Mononuclear cell (primary cell): Measurements from ENCODE around the gene TSHZ2. TPM values are rescaled to one million over a fixed set of nuclear protein-coding genes. Genes with fewer than 3 reads are reported as not detected.
"Not testable (repeated sequence)": the region's sequence is repeated elsewhere in the genome, so short reads cannot be mapped to it uniquely, and the experiment has no call there.

Experiments used
- H3K27me3 ChIP-seq: 2 replicates; pipeline ENCODE4 v1.6.0; 2011; ENCODE audit warnings: low read length, control low read depth; ENCODE audit not compliant: insufficient read depth
- H3K4me1 ChIP-seq: 2 replicates; pipeline ENCODE4 v1.5.1; 2011; ENCODE audit warnings: mild to moderate bottlenecking, low read length, control low read depth; ENCODE audit not compliant: insufficient read depth
- H3K4me3 ChIP-seq: 2 replicates; pipeline ENCODE4 v1.5.1; 2011; ENCODE audit warnings: mild to moderate bottlenecking, low read length, moderate library complexity
- H3K9me3 ChIP-seq: 2 replicates; pipeline ENCODE4 v1.5.1; 2011; ENCODE audit warnings: low read depth, mild to moderate bottlenecking, control low read depth, low read length
- total RNA-seq: library from RNA; depleted of rRNA; stranded (reverse); fragments of >200 nt; gene quantifications from one replicate; pipeline ENCODE4 v1.2.3, GENCODE V29; 2012

Gene TSHZ2
- total RNA-seq, 1 donor, result 21.3 TPM

DNA sequence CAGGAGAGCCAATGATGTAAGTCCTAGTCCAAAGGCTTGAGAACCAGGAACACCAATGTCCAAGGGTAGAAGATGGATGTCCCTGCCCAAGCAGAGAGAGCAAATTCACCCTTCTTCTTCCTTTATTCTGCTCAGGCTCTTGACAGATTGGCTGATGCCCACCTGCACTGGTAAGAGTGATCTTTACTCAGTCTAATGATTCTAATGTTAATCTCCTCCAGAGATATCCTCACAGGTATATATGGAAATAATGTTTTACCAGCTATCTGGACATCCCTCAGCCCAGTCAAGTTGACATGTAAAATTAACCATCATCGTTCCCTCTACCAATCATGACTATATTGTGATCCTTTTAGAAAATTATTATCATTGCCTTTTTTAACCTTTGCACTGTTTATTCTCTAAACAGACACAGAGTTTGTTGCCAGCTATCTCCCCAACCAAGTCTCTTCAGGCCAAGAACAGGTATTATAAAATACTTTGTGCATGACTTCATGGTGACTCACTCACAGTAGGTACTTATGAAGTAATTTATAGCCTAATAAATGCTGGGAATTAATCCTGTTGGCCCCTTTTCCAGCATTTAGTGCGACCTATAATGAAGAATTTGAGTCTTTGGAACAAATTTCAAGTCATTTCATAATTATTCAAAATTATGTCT lies 26.2 kb upstream of the TSHZ2 start:
- H3K9me3 ChIP-seq, result no peaks in the 10 kb centered on the region
- no peaks in the 10 kb centered on the region for H3K4me1 ChIP-seq
- no peaks in the 10 kb centered on the region for H3K27me3 ChIP-seq
- H3K4me3 ChIP-seq, result no peak overlapping the region

DNA sequence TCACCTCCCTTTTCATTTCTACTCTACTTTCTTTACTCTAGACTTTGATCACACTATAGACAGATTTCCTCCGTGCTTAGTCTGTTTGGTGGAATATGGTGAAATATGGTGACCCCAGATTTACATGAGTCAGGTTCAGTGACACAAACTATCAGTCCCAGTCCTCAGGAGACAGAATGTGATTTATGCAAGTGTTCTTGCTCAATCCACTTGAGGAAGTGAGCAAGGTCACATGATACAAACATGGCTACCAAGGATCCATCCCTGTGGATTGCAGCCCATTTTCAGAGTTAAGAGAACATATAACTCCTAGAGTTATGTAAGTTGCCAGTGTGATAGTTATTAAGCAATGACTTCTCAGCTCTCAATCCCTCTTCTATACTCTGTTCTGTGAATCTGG lies 23.7 kb upstream of the TSHZ2 start:
- no peaks in the 10 kb centered on the region for H3K4me1 ChIP-seq
- H3K27me3 ChIP-seq, result no peaks in the 10 kb centered on the region
- no peak overlapping the region for H3K4me3 ChIP-seq
- no peaks in the 10 kb centered on the region for H3K9me3 ChIP-seq

DNA sequence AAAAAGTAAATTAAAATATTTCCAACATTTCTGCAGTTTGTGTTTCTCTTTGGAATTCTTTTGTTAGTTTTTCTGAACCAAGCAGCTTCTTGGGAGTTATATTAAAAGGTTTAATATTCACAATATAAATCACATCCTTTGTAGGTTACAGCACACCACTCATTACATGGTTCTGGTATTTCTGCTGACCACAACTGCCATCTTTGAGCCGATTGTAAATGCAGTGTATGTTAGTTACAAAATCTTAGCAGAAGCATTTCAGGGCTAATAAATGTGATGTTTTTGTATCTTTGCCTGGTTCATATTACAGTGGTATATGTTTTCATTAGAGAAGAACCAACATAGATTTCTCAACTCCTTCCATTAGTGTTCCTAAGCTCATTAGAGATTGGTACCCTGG lies 19.1 kb upstream of the TSHZ2 start:
- no peak overlapping the region for H3K4me3 ChIP-seq
- no peaks in the 10 kb centered on the region for H3K4me1 ChIP-seq
- H3K27me3 ChIP-seq, result no peaks in the 10 kb centered on the region
- no peaks in the 10 kb centered on the region for H3K9me3 ChIP-seq

DNA sequence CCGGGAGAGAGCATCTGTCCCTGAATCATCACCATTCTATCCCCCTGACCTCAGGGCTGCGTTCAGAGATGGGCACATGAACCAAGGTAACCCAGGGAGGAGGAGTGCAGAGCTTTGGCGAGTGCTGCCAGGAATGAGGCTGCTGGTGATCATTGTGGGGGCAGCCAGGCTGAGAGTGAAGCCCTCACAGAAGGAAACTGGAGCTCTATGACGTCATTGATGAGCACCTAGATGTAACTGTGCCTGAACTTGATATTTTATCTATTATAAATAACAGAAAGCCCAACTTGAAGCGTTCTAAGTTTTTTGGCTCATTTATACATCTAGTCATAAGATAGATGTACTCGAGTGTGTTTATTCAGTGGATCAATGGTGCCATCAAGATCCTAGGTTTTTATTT lies 17.3 kb upstream of the TSHZ2 start:
- Histone ChIP-seq H3K9me3 (no peaks in the 10 kb centered on the region), H3K4me3 (no peak overlapping the region), H3K27me3 (no peaks in the 10 kb centered on the region), H3K4me1 (no peaks in the 10 kb centered on the region)

DNA sequence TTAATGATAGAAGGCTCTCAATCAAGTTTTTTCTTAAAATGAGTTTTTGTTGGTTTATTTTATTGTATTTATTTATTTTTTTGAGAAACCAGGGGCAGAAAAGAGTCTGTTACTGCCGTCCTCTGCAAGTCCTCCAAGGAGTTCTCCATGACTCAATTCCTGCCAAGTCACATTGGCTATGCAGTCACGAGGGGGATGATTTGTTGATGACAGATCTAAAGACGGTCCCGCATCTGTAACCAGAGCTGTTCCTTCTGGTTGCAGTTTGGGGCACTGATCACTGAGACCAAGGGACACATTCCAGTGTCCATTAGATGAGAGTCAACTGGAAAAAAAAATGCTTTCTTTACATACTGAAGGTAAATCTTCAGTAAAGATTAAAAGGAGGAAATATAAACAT lies 13.9 kb upstream of the TSHZ2 start:
- H3K4me1 ChIP-seq, result no peaks in the 10 kb centered on the region
- H3K4me3 ChIP-seq, result no peak overlapping the region
- H3K9me3 ChIP-seq, result no peaks in the 10 kb centered on the region
- H3K27me3 ChIP-seq, result no peaks in the 10 kb centered on the region

DNA sequence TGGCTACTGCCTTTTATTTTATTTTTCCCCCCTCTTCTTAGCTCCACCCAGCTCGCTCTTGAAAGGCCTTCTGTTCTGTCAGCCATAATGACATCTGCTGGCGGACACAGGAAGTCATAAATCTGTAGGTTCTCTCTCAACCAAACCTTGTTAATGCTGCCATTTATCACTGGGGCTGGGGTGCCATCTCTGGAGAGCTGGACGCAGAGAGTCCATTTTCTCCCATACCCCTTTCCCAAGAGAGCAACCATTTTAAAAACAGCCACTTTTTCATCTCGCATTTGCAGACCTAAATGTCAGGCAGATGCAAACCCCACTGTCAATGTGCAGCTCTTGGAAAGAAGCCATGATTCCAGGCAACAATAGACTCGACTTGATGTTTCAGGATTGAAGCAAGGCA lies 13.0 kb upstream of the TSHZ2 start:
- Histone ChIP-seq H3K4me3 (no peak overlapping the region), H3K27me3 (no peaks in the 10 kb centered on the region), H3K9me3 (no peaks in the 10 kb centered on the region), H3K4me1 (no peaks in the 10 kb centered on the region)

DNA sequence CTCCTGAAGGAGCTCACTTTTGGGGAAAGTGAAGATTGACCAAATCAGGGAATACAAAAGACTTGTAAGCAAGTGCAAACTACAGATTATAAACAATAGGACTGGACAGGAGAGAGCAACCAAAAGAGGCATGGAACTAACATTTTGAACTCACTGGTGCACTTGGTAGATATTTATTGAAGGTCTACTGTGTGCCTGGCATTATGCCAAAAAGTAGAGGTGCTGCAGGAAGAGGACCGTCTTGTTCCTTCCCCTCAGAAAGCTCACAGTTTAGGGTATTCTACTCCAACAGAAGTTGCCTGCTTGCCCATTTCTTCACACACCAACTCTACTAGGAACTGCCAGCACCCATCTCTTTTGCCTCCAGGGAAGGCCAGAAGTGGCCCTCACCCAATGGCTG lies 10.0 kb upstream of the TSHZ2 start:
- Histone ChIP-seq H3K27me3 (no peaks in the 10 kb centered on the region), H3K9me3 (no peaks in the 10 kb centered on the region), H3K4me1 (no peaks in the 10 kb centered on the region), H3K4me3 (no peak overlapping the region)

DNA sequence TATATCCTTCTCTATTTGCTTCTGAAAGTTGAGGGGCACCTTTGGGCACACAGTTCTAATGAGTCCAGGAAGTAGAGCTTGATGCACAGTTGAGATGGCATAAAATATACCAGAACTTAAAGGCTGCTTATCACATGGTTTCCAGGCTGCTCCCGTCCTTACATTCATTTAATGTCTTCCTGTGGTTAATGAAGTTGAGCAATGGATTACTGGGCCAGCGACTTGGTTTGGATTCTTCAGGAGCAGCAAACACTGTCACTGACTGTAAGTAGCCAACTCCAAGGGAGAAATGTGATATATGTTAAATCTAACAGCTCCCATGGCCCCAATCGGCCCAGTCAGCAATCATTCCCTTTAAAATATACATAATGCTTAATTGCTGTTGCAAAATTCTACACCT lies 9.0 kb upstream of the TSHZ2 start:
- Histone ChIP-seq H3K9me3 (no peaks in the 10 kb centered on the region), H3K27me3 (no peaks in the 10 kb centered on the region), H3K4me3 (no peak overlapping the region), H3K4me1 (no peaks in the 10 kb centered on the region)

DNA sequence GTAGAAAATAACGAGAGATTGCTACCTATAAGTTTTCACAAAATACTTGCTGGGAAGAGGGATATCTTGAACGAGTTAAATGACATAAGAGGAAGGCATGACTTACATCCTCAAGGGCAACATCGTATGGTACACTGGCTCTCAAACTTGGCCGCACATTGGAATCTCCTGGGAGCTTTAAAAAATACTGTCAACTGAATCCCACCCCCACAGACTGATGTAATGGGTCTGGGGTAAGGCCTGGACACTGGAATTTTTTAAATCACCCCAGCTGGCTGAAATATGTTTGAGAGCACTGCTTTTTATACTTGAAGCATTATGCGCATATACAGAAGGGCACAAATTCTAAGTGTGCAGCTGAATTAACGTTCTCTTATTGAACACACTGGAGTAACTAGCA lies 8.0 kb upstream of the TSHZ2 start:
- Histone ChIP-seq H3K27me3 (no peaks in the 10 kb centered on the region), H3K4me3 (no peak overlapping the region), H3K9me3 (no peaks in the 10 kb centered on the region), H3K4me1 (no peaks in the 10 kb centered on the region)

DNA sequence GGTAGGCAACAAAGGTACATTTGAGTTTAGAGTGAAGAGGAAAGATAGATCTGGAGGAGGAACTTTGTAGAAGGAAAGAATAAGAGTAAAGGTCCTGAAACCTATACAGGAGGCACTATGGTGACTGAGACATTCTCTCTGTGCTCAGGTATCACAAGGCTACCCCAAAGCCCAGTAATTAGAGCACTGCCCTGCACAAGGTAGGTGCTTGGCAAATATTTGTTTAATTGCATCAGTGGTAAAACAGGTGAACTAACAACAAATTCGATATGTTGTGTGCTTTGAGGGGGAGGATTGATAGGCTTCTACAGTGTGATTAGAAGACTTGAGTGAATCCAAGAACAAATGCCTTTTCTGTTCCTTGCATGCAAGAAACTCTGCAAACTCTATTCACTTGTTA lies 6.8 kb upstream of the TSHZ2 start:
- H3K4me3 ChIP-seq, result no peak overlapping the region
- H3K27me3 ChIP-seq, result no peaks in the 10 kb centered on the region
- no peaks in the 10 kb centered on the region for H3K4me1 ChIP-seq
- no peaks in the 10 kb centered on the region for H3K9me3 ChIP-seq

DNA sequence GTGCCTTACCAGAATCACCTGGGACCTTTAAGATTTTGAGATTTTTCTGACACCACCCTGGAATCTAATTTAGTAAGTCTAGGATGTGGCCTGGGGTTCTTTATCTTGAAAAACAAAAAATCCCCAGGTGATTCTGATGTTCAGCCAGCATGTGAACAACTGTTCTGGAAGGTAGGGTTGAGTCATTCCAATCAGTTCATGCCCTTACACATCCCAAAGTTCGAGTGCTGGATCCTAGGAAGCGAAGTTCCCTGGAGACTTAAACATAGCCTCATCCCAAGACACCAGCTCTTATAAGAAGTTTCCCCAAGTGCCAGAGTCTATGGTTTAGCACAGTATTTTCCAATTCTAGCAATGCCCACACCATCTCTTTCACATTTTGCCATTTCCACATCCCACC lies 6.3 kb upstream of the TSHZ2 start:
- Histone ChIP-seq H3K4me1 (no peaks in the 10 kb centered on the region), H3K4me3 (no peak overlapping the region), H3K27me3 (no peaks in the 10 kb centered on the region), H3K9me3 (no peaks in the 10 kb centered on the region)

DNA sequence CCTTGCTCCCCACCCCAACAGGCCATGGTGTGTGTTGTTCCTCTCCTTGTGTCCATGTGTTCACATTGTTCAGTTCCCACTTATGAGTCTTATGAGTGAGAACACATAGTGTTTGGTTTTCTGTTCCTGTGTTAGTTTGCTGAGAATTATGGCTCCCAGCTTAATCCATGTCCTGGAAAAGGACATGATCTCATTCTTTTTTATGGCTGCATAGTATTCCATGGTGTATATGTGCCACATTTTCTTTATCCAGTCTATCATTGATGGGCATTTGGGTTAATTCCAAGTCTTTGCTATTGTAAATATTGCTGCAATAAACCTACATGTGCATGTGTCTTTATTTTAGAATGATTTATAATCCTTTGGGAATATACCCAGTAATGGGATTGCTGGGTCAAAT lies 5.6 kb upstream of the TSHZ2 start:
- not testable (repeated sequence) for H3K4me3 ChIP-seq, H3K9me3 ChIP-seq, H3K4me1 ChIP-seq, H3K27me3 ChIP-seq

DNA sequence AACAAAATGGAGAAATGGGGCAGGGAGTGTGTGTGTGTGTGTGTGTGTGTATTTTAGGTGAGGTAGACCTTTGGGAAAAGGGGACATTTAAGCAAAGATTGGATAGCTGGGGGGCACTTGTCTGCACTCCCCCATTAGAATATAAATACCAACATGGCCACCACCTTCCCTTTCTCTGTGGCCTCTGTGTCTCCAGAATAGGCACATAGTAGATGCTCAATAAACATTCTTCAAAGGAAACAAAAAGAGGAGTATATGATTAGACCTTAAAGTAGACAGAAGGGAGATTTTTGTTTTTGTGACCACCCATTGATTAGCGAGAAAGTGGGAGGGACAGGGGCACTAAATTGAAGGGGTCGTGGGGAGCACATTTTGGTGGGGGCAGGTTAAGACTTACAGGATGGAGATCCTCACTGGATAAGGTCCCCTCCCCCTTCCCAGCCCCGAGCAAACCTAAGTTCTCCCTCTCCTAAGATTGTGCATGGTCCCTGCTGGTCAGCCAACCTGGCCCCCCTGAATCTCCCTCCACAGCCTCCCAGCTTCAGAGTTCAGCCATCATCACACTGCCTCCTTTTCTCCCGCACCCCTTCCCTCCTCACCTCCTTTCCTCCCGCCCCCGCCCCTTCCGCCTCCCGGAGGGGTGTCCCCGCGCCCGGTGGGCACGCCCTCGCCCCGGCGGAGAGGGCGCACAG lies 514 bp upstream of the TSHZ2 start:
- no peak overlapping the region for H3K4me3 ChIP-seq
- H3K4me1 ChIP-seq, result no peaks in the 10 kb centered on the region
- H3K9me3 ChIP-seq, result no peaks in the 10 kb centered on the region
- H3K27me3 ChIP-seq, result peaks cover 28% of the 10 kb centered on the region

DNA sequence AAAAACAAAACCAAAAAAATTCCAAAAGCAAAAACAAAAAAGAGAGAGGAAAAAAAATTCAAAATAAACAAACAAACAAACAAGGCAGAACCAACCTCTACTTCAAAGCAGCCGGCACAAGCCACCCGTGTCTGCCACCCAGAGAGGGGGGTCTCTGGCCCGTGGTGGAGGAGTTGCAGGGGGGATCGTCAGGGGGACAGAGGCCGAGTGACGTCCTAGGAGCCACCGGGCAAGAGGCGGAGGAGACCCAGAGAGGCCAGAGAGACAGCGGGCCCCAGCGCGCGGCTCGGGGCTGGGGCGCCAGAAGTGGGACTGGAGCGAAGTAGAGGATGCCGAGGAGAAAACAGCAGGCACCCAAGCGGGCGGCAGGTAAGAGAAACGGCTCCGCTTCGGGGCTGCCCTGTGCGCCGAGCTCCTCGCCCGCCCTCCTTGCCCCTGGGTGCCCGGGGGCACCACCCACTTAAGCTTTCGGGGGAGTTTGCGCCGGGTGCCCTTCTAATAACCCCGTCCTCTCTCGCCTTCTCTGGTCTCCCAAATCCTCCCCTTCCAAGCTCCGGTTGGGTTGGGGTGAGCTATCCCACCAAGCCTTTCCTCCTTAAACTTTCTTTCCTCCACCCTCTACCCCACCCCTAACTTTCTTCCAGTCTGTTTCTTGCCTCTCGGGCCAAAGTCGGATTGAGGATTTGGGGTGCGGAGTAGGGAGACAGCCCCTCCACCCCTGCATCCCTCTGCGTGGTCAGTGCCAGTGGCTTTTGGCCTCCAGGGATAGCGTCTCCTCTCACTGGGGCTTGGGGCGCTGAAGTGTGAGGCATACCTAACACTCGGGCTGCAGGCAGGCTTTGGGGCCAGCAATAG lies 1.0 kb downstream of the TSHZ2 start:
- H3K4me3 ChIP-seq, result peak overlapping the region; percentile 43
- peaks cover 28% of the 10 kb centered on the region for H3K27me3 ChIP-seq
- no peaks in the 10 kb centered on the region for H3K9me3 ChIP-seq
- no peaks in the 10 kb centered on the region for H3K4me1 ChIP-seq

DNA sequence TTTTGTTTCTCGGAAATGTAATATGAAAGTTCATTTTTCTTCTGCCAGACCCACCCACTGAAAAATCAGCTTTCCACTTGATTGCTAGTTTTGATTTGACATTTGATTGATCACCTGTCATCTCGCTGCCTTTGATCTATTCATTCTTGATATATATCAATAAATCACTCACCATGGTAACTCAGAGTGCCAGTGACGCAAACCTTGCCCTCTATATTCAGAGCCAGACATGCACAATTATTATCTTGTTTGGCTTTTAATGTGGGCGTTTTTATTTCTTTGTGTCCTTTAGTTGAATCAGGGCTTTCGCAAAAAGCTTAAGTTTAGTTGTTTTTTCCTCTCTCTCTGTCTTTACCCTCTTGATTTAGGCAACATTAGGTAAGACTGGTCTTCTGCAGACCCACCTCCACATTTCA lies 2.0 kb downstream of the TSHZ2 start:
- Histone ChIP-seq H3K27me3 (peaks cover 28% of the 10 kb centered on the region), H3K4me3 (peak overlapping the region; percentile 18)

More for the DNA sequence above, 2.0 kb downstream of the TSHZ2 start:
- no peaks in the 10 kb centered on the region for H3K9me3 ChIP-seq
- H3K4me1 ChIP-seq, result no peaks in the 10 kb centered on the region
